ENCODE results near the gene HSF2. TPM values are rescaled to one million over a fixed set of nuclear protein-coding genes. Genes with fewer than 3 reads are reported as not detected.

Gene HSF2
- total RNA-seq, 1 donor = 21.4 TPM

DNA sequence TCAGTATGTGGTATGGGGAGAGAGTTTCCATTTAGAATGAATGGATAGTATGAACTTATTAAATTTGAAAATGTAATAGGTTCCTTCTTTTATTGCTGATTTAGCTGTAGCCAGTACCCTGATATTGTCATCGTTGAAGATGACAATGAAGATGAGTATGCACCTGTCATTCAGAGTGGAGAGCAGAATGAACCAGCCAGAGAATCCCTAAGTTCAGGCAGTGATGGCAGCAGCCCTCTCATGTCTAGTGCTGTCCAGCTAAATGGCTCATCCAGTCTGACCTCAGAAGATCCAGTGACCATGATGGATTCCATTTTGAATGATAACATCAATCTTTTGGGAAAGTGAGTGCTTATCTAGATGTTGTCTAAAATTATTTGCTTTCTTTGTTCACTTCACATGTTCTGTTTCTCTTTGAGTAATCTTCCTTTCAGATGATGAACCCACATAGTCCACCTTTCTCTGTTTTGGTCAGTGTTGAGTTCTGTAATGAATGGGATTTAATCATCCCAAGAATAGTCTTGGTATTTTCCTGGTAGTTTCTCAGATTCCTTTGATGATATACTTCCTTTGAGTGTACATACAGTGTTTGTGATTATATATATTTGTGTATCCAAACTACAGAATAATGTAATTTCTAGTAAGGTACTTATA is 23.3 kb downstream of the HSF2 start:
- TF ChIP-seq, protein P1, sequence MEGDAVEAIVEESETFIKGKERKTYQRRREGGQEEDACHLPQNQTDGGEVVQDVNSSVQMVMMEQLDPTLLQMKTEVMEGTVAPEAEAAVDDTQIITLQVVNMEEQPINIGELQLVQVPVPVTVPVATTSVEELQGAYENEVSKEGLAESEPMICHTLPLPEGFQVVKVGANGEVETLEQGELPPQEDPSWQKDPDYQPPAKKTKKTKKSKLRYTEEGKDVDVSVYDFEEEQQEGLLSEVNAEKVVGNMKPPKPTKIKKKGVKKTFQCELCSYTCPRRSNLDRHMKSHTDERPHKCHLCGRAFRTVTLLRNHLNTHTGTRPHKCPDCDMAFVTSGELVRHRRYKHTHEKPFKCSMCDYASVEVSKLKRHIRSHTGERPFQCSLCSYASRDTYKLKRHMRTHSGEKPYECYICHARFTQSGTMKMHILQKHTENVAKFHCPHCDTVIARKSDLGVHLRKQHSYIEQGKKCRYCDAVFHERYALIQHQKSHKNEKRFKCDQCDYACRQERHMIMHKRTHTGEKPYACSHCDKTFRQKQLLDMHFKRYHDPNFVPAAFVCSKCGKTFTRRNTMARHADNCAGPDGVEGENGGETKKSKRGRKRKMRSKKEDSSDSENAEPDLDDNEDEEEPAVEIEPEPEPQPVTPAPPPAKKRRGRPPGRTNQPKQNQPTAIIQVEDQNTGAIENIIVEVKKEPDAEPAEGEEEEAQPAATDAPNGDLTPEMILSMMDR (IDR thresholded peaks at IDR 0.05; ENCODE audit: insufficient read depth, low read length) = no peak
- H3K4me3 ChIP-seq (ENCODE audit: low read depth, low read length) = no peak overlapping the region
- no peak for DNase-seq (ENCODE audit: low read depth)

DNA sequence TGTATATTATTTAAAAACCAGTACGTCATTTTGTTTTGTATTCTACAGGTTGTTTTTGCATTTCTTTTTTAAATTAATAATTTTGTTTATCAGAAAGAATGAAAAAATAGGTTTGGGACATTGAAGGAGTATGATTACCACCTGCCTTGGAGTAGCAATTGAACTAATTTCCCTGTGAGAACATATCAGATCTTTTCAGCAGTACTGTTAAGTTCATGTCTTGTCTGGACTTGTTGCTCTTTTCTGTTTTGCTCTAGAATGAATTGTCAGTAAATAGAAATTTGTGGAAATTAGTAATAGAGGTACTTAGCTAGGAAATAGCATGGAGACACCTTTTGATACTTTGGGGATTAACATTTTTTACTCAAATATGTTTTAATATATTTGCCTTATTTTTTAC is 24.3 kb downstream of the HSF2 start:
- no peak overlapping the region for H3K4me3 ChIP-seq (ENCODE audit: low read depth, low read length)
- TF ChIP-seq, protein P1 (IDR thresholded peaks at IDR 0.05; ENCODE audit: insufficient read depth, low read length) = no peak
- DNase-seq (ENCODE audit: low read depth) = no peak

DNA sequence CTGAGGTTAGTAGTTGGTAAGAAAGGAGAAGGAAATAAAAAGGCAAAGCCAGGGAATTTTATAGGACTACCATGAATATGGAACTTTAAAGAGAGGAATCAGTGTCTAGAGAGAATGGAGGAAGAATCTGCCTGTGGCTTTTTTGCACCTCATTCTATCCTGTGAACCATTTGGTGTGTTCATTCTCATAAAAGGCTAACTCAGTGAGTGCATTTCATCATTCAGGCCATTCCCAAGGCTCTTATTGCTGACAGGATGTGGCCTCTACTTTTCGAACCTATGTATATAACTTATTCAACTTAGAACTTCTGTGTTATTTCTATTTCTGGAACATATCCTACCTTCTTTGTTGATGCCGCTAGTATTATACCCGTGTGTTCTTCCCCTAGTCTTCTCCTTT is 27.1 kb downstream of the HSF2 start:
- no peak for DNase-seq (ENCODE audit: low read depth)

DNA sequence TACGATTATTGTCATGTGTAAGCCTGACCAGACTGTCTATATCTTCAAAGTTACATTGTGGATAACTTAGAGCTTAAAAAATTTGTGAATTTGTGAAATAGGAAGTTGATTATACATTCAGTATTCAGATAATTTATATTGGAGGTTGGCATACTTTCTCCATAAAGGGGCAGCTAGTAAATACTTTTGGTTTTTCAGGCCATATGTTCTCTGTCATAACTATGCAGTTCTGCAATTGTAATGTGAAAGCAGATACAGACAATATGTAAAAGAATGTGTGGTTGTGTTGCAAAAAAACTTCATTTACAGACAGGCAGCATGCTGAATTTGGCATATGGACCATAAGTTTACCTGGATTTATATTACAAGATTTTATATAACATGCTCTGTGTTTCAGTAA is 29.3 kb downstream of the HSF2 start:
- TF ChIP-seq, protein P1 (IDR thresholded peaks at IDR 0.05; ENCODE audit: insufficient read depth, low read length) = no peak
- DNase-seq (ENCODE audit: low read depth) = no peak

More for the DNA sequence above, 27.1 kb downstream of the HSF2 start:
- TF ChIP-seq, protein P1 (IDR thresholded peaks at IDR 0.05; ENCODE audit: insufficient read depth, low read length) = no peak
- no peak overlapping the region for H3K4me3 ChIP-seq (ENCODE audit: low read depth, low read length)

DNA sequence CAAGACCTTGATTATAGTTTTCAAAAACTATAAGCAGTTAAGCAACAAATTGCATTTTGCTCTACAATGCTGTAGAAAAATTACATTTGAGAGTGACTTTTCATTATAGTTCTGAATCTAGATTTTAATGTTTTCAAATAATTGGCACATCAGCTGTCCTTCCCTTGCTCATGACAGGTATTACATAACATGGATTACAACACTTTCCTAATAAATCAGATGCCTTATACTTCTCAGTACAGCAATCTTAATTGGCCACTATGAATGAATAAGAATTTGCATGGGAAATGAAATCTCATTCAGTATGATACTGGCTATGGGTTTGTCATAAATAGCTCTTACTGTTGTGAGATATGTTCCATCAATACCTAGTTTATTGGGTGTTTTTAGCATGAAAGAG is 29.9 kb downstream of the HSF2 start:
- TF ChIP-seq, protein P1 (IDR thresholded peaks at IDR 0.05; ENCODE audit: insufficient read depth, low read length) = no peak
- DNase-seq (ENCODE audit: low read depth) = no peak
- H3K4me3 ChIP-seq (ENCODE audit: low read depth, low read length) = no peak overlapping the region

More for the DNA sequence above, 29.3 kb downstream of the HSF2 start:
- no peak overlapping the region for H3K4me3 ChIP-seq (ENCODE audit: low read depth, low read length)

DNA sequence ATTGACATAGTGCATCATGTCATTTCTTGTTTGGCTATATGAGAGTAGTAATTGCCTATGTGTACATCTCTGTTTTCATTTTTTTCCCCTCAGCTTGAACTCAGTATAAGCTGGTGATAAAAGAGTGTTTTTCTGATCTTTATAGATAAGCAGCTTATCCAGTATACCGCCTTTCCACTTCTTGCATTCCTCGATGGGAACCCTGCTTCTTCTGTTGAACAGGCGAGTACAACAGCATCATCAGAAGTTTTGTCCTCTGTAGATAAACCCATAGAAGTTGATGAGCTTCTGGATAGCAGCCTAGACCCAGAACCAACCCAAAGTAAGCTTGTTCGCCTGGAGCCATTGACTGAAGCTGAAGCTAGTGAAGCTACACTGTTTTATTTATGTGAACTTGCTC is 32.3 kb downstream of the HSF2 start:
- TF ChIP-seq, protein P1 (IDR thresholded peaks at IDR 0.05; ENCODE audit: insufficient read depth, low read length) = no peak
- no peak overlapping the region for H3K4me3 ChIP-seq (ENCODE audit: low read depth, low read length)
- DNase-seq (ENCODE audit: low read depth) = no peak

DNA sequence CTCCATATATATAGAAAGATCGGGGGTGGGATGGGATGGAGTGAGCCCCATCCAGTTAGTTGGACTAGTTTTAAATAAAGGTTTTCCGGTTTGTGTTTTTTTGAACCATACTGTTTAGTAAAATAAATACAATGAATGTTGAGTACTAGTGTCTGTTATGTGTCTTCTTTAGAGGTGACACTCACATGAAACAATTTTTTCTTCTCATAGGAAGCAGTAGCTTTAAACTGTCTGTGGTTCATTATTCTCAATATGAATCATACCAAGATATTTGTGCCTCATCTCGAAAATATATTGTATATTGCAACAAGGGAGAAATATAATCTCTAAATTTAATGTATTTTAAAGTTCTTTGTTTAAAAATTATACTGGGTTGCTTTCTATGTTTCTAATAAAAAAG is 33.4 kb downstream of the HSF2 start:
- no peak overlapping the region for H3K4me3 ChIP-seq (ENCODE audit: low read depth, low read length)
- no peak for DNase-seq (ENCODE audit: low read depth)
- TF ChIP-seq, protein P1 (IDR thresholded peaks at IDR 0.05; ENCODE audit: insufficient read depth, low read length) = no peak
